Measurements from ENCODE around the gene NPHP4. TPM values are rescaled to one million over a fixed set of nuclear protein-coding genes. Genes with fewer than 3 reads are reported as not detected.

NPHP4 gene
- total RNA-seq, 1 experiment from 2014 or later = 16.8 TPM

DNA sequence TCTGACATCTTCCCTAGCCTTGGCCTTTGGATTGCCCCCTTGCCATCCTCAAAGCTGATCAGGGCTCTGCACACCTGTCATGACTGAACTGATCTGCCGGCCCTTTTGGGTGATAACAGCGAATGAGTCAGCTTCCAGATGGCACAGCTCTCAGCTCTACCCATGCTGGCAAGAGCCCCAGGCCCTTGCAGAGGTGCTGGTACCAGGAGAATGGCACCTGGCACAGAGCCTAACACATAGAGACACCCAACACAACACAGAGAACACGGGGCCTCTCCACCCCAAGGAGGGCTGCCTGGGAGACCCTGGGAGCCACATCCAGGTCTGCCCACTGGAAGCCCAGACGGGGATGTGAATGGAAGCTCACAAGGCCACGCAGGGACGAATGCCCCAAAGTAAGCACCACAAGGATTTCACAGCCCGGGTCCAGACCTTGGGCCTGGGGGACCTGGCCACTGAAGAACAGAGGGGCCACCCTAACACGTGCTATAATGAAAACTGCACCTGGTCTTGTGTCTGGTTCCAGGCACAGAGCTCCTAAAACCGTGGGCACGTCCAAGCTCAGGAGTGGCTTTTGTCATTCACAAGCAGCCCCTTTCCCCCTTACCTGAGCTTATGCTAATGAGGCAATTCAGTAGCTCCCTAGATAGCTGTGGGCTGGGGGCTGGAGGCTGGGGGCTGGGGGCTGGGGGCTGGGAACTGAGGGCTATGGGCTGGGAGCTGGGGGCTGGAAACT is 160.5 kb downstream of the NPHP4 start (continued):
- TF ChIP-seq, protein P1, sequence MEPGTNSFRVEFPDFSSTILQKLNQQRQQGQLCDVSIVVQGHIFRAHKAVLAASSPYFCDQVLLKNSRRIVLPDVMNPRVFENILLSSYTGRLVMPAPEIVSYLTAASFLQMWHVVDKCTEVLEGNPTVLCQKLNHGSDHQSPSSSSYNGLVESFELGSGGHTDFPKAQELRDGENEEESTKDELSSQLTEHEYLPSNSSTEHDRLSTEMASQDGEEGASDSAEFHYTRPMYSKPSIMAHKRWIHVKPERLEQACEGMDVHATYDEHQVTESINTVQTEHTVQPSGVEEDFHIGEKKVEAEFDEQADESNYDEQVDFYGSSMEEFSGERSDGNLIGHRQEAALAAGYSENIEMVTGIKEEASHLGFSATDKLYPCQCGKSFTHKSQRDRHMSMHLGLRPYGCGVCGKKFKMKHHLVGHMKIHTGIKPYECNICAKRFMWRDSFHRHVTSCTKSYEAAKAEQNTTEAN (CRISPR knock-in tag; IDR thresholded peaks at IDR 0.05) = no peak
- TF ChIP-seq GRHL2 (CRISPR knock-in tag; IDR thresholded peaks at IDR 0.05; ENCODE audit: insufficient replicate concordance, severe bottlenecking) (no peak), EMX1 (CRISPR knock-in tag; IDR thresholded peaks at IDR 0.05) (no peak), ZNF219 (CRISPR knock-in tag; IDR thresholded peaks at IDR 0.05; ENCODE audit: borderline replicate concordance) (no peak), TP53 (CRISPR knock-in tag; IDR thresholded peaks at IDR 0.05) (0 out of 2 replicates have a peak, but pooled peaks have one; percentile 37), FOXP1 (CRISPR knock-in tag; IDR thresholded peaks at IDR 0.05; ENCODE audit: borderline replicate concordance) (0 out of 2 replicates have a peak, but pooled peaks have one; percentile 29), ZNF138 (CRISPR knock-in tag; conservative IDR thresholded peaks at IDR 0.05) (no peak), FOXK1 (CRISPR knock-in tag; IDR thresholded peaks at IDR 0.05) (peak; percentile 50; the same call in 1 of the 2 replicates), KAT7 (CRISPR knock-in tag; IDR thresholded peaks at IDR 0.05; ENCODE audit: borderline replicate concordance) (no peak), PRRX2 (CRISPR knock-in tag; IDR thresholded peaks at IDR 0.05) (no peak), NR1H2 (CRISPR knock-in tag; IDR thresholded peaks at IDR 0.05) (no peak), NFE2L1 (CRISPR knock-in tag; IDR thresholded peaks at IDR 0.05) (0 out of 2 replicates have a peak, but pooled peaks have one; percentile 54), RORB (CRISPR knock-in tag; IDR thresholded peaks at IDR 0.05) (no peak)
- TF ChIP-seq, protein P2, sequence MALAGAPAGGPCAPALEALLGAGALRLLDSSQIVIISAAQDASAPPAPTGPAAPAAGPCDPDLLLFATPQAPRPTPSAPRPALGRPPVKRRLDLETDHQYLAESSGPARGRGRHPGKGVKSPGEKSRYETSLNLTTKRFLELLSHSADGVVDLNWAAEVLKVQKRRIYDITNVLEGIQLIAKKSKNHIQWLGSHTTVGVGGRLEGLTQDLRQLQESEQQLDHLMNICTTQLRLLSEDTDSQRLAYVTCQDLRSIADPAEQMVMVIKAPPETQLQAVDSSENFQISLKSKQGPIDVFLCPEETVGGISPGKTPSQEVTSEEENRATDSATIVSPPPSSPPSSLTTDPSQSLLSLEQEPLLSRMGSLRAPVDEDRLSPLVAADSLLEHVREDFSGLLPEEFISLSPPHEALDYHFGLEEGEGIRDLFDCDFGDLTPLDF (CRISPR knock-in tag; IDR thresholded peaks at IDR 0.05) = no peak
- TF ChIP-seq, protein P3, sequence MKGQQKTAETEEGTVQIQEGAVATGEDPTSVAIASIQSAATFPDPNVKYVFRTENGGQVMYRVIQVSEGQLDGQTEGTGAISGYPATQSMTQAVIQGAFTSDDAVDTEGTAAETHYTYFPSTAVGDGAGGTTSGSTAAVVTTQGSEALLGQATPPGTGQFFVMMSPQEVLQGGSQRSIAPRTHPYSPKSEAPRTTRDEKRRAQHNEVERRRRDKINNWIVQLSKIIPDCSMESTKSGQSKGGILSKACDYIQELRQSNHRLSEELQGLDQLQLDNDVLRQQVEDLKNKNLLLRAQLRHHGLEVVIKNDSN (CRISPR knock-in tag; IDR thresholded peaks at IDR 0.05) = peak; percentile 44; the same call in 1 of the 2 replicates
- TF ChIP-seq, protein P4, sequence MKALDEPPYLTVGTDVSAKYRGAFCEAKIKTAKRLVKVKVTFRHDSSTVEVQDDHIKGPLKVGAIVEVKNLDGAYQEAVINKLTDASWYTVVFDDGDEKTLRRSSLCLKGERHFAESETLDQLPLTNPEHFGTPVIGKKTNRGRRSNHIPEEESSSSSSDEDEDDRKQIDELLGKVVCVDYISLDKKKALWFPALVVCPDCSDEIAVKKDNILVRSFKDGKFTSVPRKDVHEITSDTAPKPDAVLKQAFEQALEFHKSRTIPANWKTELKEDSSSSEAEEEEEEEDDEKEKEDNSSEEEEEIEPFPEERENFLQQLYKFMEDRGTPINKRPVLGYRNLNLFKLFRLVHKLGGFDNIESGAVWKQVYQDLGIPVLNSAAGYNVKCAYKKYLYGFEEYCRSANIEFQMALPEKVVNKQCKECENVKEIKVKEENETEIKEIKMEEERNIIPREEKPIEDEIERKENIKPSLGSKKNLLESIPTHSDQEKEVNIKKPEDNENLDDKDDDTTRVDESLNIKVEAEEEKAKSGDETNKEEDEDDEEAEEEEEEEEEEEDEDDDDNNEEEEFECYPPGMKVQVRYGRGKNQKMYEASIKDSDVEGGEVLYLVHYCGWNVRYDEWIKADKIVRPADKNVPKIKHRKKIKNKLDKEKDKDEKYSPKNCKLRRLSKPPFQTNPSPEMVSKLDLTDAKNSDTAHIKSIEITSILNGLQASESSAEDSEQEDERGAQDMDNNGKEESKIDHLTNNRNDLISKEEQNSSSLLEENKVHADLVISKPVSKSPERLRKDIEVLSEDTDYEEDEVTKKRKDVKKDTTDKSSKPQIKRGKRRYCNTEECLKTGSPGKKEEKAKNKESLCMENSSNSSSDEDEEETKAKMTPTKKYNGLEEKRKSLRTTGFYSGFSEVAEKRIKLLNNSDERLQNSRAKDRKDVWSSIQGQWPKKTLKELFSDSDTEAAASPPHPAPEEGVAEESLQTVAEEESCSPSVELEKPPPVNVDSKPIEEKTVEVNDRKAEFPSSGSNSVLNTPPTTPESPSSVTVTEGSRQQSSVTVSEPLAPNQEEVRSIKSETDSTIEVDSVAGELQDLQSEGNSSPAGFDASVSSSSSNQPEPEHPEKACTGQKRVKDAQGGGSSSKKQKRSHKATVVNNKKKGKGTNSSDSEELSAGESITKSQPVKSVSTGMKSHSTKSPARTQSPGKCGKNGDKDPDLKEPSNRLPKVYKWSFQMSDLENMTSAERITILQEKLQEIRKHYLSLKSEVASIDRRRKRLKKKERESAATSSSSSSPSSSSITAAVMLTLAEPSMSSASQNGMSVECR (CRISPR knock-in tag; IDR thresholded peaks at IDR 0.05; ENCODE audit: borderline replicate concordance) = no peak
- TF ChIP-seq, protein P5, sequence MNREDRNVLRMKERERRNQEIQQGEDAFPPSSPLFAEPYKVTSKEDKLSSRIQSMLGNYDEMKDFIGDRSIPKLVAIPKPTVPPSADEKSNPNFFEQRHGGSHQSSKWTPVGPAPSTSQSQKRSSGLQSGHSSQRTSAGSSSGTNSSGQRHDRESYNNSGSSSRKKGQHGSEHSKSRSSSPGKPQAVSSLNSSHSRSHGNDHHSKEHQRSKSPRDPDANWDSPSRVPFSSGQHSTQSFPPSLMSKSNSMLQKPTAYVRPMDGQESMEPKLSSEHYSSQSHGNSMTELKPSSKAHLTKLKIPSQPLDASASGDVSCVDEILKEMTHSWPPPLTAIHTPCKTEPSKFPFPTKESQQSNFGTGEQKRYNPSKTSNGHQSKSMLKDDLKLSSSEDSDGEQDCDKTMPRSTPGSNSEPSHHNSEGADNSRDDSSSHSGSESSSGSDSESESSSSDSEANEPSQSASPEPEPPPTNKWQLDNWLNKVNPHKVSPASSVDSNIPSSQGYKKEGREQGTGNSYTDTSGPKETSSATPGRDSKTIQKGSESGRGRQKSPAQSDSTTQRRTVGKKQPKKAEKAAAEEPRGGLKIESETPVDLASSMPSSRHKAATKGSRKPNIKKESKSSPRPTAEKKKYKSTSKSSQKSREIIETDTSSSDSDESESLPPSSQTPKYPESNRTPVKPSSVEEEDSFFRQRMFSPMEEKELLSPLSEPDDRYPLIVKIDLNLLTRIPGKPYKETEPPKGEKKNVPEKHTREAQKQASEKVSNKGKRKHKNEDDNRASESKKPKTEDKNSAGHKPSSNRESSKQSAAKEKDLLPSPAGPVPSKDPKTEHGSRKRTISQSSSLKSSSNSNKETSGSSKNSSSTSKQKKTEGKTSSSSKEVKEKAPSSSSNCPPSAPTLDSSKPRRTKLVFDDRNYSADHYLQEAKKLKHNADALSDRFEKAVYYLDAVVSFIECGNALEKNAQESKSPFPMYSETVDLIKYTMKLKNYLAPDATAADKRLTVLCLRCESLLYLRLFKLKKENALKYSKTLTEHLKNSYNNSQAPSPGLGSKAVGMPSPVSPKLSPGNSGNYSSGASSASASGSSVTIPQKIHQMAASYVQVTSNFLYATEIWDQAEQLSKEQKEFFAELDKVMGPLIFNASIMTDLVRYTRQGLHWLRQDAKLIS (CRISPR knock-in tag; IDR thresholded peaks at IDR 0.05; ENCODE audit: borderline replicate concordance) = no peak
- TF ChIP-seq, protein P6, sequence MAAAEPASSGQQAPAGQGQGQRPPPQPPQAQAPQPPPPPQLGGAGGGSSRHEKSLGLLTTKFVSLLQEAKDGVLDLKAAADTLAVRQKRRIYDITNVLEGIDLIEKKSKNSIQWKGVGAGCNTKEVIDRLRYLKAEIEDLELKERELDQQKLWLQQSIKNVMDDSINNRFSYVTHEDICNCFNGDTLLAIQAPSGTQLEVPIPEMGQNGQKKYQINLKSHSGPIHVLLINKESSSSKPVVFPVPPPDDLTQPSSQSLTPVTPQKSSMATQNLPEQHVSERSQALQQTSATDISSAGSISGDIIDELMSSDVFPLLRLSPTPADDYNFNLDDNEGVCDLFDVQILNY (CRISPR knock-in tag; IDR thresholded peaks at IDR 0.05) = no peak
- TF ChIP-seq, protein P7, sequence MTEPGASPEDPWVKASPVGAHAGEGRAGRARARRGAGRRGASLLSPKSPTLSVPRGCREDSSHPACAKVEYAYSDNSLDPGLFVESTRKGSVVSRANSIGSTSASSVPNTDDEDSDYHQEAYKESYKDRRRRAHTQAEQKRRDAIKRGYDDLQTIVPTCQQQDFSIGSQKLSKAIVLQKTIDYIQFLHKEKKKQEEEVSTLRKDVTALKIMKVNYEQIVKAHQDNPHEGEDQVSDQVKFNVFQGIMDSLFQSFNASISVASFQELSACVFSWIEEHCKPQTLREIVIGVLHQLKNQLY (CRISPR knock-in tag; IDR thresholded peaks at IDR 0.05) = no peak
- TF ChIP-seq, protein P8, sequence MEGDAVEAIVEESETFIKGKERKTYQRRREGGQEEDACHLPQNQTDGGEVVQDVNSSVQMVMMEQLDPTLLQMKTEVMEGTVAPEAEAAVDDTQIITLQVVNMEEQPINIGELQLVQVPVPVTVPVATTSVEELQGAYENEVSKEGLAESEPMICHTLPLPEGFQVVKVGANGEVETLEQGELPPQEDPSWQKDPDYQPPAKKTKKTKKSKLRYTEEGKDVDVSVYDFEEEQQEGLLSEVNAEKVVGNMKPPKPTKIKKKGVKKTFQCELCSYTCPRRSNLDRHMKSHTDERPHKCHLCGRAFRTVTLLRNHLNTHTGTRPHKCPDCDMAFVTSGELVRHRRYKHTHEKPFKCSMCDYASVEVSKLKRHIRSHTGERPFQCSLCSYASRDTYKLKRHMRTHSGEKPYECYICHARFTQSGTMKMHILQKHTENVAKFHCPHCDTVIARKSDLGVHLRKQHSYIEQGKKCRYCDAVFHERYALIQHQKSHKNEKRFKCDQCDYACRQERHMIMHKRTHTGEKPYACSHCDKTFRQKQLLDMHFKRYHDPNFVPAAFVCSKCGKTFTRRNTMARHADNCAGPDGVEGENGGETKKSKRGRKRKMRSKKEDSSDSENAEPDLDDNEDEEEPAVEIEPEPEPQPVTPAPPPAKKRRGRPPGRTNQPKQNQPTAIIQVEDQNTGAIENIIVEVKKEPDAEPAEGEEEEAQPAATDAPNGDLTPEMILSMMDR (IDR thresholded peaks at IDR 0.05) = no peak
